Progenitor cell of endocrine pancreas (in vitro differentiated cells): ENCODE measurements around the gene EXOC6B. TPM values are rescaled to one million over a fixed set of nuclear protein-coding genes. Genes with fewer than 3 reads are reported as not detected.

Experiments
- DNase-seq: peaks from one replicate; pipeline ENCODE4 v3.0.0; 2021; ENCODE audit warnings: low spot score; ENCODE audit not compliant: unreplicated experiment
- H3K27ac Mint-ChIP-seq: 2 replicates; pipeline ENCODE4 v1.8.0; 2021; ENCODE audit warnings: mild to moderate bottlenecking, moderate library complexity, mixed read lengths
- H3K27me3 Mint-ChIP-seq: 2 replicates; pipeline ENCODE4 v1.8.0; 2021; ENCODE audit warnings: mixed read lengths
- H3K36me3 Mint-ChIP-seq: 2 replicates; pipeline ENCODE4 v1.8.0; 2022; ENCODE audit warnings: mixed read lengths; ENCODE audit not compliant: insufficient read depth
- H3K4me1 Mint-ChIP-seq: 2 replicates; pipeline ENCODE4 v1.8.0; 2021; ENCODE audit warnings: low read depth, mixed read lengths
- H3K4me3 Mint-ChIP-seq: 2 replicates; pipeline ENCODE4 v1.8.0; 2021; ENCODE audit warnings: low read depth, mild to moderate bottlenecking, moderate library complexity, mixed read lengths
- H3K9me3 Mint-ChIP-seq: 2 replicates; pipeline ENCODE4 v1.8.0; 2021; ENCODE audit warnings: low read depth, mixed read lengths
- CTCF ChIP-seq: fragments of 200-600 bp; sonication (generic); IDR thresholded peaks from one replicate; pipeline ENCODE4 v1.5.0; 2021; ENCODE audit warnings: antibody characterized with exemption, mild to moderate bottlenecking; ENCODE audit not compliant: unreplicated experiment
- total RNA-seq: library from RNA; stranded (reverse); gene quantifications from 2 replicates; pipeline ENCODE4 v1.2.1, GENCODE V29; 2021

The EXOC6B gene
- total RNA-seq, 1 donor from 2014 or later, result 71.9 TPM

- no peak for DNase-seq
- H3K4me1 Mint-ChIP-seq, result peaks cover 21% of the 10 kb centered on the region
- no peak for TF ChIP-seq CTCF
- H3K27ac Mint-ChIP-seq, result no peak overlapping the region
- no peaks in the 10 kb centered on the region for H3K27me3 Mint-ChIP-seq
- H3K9me3 Mint-ChIP-seq, result peaks cover under 1% of the 10 kb centered on the region
- peak overlapping the region; percentile 3 for H3K4me3 Mint-ChIP-seq
- peaks cover 11% of the 10 kb centered on the region for H3K36me3 Mint-ChIP-seq
Measured at GRCh38 chr2:72822794-72823193, 3.0 kb downstream of the EXOC6B start.

- Mint-ChIP-seq H3K36me3 (peaks cover 14% of the 10 kb centered on the region), H3K9me3 (peaks cover 4% of the 10 kb centered on the region), H3K4me3 (no peak overlapping the region), H3K27ac (no peak overlapping the region), H3K4me1 (peaks cover 22% of the 10 kb centered on the region), H3K27me3 (no peaks in the 10 kb centered on the region)
- no peak for TF ChIP-seq CTCF
- DNase-seq, result no peak
Measured at GRCh38 chr2:72821983-72822382, 3.9 kb downstream of the EXOC6B start.

GRCh38 chr2:72821118-72821517 lies 4.7 kb downstream of the EXOC6B start:
- DNase-seq, result no peak
- TF ChIP-seq CTCF, result no peak
- Mint-ChIP-seq H3K27me3 (no peaks in the 10 kb centered on the region), H3K4me1 (peaks cover 21% of the 10 kb centered on the region), H3K27ac (no peak overlapping the region), H3K9me3 (peaks cover 4% of the 10 kb centered on the region), H3K36me3 (peaks cover 15% of the 10 kb centered on the region), H3K4me3 (no peak overlapping the region)

GRCh38 chr2:72819501-72819900 lies 6.3 kb downstream of the EXOC6B start:
- Mint-ChIP-seq H3K27me3 (no peaks in the 10 kb centered on the region), H3K4me3 (no peak overlapping the region), H3K27ac (peak overlapping the region; percentile 23), H3K36me3 (peaks cover 17% of the 10 kb centered on the region), H3K9me3 (peaks cover 4% of the 10 kb centered on the region), H3K4me1 (peaks cover 18% of the 10 kb centered on the region)
- DNase-seq, result no peak
- TF ChIP-seq CTCF, result no peak

- no peak for TF ChIP-seq CTCF
- no peak for DNase-seq
- Mint-ChIP-seq H3K36me3 (peaks cover 11% of the 10 kb centered on the region), H3K27ac (no peak overlapping the region), H3K4me3 (no peak overlapping the region), H3K9me3 (peaks cover 4% of the 10 kb centered on the region), H3K27me3 (no peaks in the 10 kb centered on the region), H3K4me1 (peaks cover 8% of the 10 kb centered on the region)
Measured at GRCh38 chr2:72815655-72816278, 10.1 kb downstream of the EXOC6B start.
